ENCODE data around the gene ARHGAP44. TPM values are rescaled to one million over a fixed set of nuclear protein-coding genes. Genes with fewer than 3 reads are reported as not detected.
A peak's percentile ranks its signal among the peaks of the same experiment; 100 is the strongest.

Gene ARHGAP44
- total RNA-seq, 1 donor from 2014 or later: 8.3 TPM

DNA sequence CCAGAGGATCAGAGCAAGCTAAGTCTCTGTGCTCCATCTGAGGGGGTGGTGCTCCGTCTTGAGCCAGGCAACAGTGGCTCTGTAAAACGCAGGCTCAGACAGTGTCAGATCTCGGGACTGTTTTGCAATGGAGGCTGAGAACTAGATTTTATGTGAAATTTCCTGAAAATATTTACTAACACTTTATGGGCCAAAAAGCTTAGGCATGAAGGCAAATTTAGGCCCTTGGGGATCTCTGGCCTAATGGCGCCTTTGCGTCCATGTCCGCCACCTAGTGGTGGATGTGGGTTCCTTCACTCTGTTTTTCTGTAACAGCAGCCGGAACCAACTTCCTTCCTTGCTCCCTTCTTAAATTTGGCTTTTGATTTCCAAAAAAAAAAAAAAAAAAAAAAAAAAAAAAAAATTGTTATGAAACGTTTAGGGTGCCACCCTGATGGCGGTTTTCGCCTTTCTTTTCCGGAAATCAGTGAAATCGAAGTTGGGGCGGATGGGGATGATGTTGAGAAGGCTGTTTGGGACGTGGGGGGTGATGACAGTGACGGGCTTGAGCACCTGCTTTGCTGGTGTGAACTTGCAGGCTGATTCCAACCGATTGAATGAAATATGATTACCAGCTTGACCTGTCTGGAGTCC lies 242.5 kb downstream of the ARHGAP44 start:
- intact Hi-C loops (cut with DNase I): no loop called here
- DNase-seq (ENCODE audit: low spot score): peak; percentile 79

GRCh38 chr17:13035420-13035819 lies 246.1 kb downstream of the ARHGAP44 start:
- no peak for DNase-seq (ENCODE audit: low spot score)
- intact Hi-C loops (cut with DNase I): no loop called here

DNA sequence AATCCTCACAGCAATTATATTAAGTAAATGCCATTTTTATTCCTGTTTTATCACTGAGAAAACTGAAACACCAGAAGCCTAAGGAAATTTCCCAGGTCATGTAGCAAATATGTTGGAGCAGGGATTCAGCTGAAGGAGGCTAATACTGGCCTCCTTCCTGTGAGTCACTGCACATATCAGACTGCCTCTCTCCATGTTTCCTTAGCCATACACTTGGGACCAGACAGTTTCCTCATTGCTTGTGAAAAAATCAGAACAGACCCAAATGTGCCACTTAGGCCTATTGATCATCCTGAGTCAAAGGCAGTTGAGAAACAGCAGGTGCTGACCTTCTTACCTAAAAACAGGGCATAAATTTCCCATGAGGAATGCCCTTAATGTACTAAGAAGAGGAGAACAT lies 247.5 kb downstream of the ARHGAP44 start:
- intact Hi-C loops (cut with DNase I): no loop called here
- DNase-seq (ENCODE audit: low spot score): no peak

DNA sequence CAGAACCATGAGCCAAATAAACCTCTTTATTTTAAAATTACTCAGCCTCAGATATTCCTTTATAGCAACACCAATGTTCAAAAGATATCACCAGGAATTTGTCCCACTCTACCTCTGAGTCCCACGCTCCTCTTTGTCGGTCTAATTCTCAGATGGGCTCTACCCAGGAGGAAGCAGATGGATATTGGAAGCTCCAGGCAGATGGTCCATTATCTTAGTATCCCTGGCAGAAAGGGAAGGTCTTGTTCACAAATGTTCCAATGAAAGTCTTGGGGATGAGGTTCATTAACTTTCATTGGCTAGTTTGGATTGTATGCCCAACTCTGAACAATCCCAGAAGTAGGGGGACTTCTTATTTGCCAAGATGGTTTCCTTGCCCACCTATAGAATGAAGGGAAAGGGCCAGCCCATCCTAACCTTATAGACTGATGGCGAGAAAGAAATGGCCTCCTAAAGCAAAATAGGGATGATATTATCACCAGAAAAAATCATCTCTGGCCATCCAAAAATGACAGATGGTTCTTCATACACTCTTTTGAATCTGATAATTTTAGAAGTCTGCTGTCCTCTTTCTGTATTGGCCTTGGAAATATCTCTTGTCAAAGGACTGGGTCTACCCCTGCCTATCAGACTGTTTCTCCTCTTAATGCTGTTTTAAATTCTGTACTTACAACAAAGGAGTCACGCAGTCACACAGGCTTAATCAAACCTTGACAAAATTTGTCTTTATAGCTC lies 249.8 kb downstream of the ARHGAP44 start:
- intact Hi-C loops (cut with DNase I): no loop called here
- DNase-seq (ENCODE audit: low spot score): no peak

Small RNAs within 50 kb of the gene (microRNA-seq; reads per million reads assigned to microRNA genes)
- gene MIR1269B: not detected

Other genes with a start within 250 kb of the ARHGAP44 start
- 82.1 TPM for gene MYOCD, start 123.6 kb upstream of the ARHGAP44 start, total RNA-seq
- gene ELAC2, start 228.5 kb downstream of the ARHGAP44 start, total RNA-seq: 52.2 TPM